ENCODE measurements around the gene TMEM161B.
"Not testable (repeated sequence)": the region's sequence is repeated elsewhere in the genome, so short reads cannot be mapped to it uniquely, and the experiment has no call there.

Gene TMEM161B

GRCh38 chr5:88250010-88250409 is 18.6 kb downstream of the TMEM161B start:
- TF ChIP-seq, protein P1, sequence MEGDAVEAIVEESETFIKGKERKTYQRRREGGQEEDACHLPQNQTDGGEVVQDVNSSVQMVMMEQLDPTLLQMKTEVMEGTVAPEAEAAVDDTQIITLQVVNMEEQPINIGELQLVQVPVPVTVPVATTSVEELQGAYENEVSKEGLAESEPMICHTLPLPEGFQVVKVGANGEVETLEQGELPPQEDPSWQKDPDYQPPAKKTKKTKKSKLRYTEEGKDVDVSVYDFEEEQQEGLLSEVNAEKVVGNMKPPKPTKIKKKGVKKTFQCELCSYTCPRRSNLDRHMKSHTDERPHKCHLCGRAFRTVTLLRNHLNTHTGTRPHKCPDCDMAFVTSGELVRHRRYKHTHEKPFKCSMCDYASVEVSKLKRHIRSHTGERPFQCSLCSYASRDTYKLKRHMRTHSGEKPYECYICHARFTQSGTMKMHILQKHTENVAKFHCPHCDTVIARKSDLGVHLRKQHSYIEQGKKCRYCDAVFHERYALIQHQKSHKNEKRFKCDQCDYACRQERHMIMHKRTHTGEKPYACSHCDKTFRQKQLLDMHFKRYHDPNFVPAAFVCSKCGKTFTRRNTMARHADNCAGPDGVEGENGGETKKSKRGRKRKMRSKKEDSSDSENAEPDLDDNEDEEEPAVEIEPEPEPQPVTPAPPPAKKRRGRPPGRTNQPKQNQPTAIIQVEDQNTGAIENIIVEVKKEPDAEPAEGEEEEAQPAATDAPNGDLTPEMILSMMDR (IDR thresholded peaks at IDR 0.05; ENCODE audit: control insufficient read depth, extremely low read depth, insufficient read depth): no peak
- H3K4me3 ChIP-seq (ENCODE audit: low read depth, low read length): no peak overlapping the region
- DNase-seq (ENCODE audit: low read depth): no peak

- DNase-seq (ENCODE audit: low read depth): no peak
- TF ChIP-seq, protein P1 (IDR thresholded peaks at IDR 0.05; ENCODE audit: control insufficient read depth, extremely low read depth, insufficient read depth): no peak
- no peak overlapping the region for H3K4me3 ChIP-seq (ENCODE audit: low read depth, low read length)
Measured at GRCh38 chr5:88248743-88249540, 19.7 kb downstream of the TMEM161B start.

DNA sequence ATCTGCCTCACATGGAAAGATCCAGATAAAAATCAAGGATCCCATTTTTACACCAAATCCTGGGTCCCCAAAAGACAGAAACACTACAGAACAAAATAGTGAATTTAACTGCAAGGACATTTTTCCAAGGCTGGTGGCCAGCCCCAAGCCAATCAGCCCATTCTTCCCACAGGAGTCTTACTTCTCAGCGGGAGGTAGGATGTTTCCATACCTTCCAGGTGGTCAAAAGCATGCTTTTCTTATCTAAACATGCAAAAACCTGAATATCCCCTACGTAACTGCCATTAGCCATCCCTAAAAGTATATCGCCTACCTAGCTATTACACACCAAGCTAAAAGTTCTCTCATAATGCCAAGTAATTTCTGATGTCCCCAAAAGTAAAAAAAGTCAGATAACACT is 20.6 kb downstream of the TMEM161B start:
- TF ChIP-seq, protein P1 (IDR thresholded peaks at IDR 0.05; ENCODE audit: control insufficient read depth, extremely low read depth, insufficient read depth): no peak
- no peak for DNase-seq (ENCODE audit: low read depth)
- H3K4me3 ChIP-seq (ENCODE audit: low read depth, low read length): no peak overlapping the region

GRCh38 chr5:88245893-88246244 is 22.8 kb downstream of the TMEM161B start:
- TF ChIP-seq, protein P1 (IDR thresholded peaks at IDR 0.05; ENCODE audit: control insufficient read depth, extremely low read depth, insufficient read depth): no peak
- peak overlapping the region; percentile 25; the same call in 1 of the 2 replicates for H3K4me3 ChIP-seq (ENCODE audit: low read depth, low read length)
- peak; percentile 50 for DNase-seq (ENCODE audit: low read depth)

DNA sequence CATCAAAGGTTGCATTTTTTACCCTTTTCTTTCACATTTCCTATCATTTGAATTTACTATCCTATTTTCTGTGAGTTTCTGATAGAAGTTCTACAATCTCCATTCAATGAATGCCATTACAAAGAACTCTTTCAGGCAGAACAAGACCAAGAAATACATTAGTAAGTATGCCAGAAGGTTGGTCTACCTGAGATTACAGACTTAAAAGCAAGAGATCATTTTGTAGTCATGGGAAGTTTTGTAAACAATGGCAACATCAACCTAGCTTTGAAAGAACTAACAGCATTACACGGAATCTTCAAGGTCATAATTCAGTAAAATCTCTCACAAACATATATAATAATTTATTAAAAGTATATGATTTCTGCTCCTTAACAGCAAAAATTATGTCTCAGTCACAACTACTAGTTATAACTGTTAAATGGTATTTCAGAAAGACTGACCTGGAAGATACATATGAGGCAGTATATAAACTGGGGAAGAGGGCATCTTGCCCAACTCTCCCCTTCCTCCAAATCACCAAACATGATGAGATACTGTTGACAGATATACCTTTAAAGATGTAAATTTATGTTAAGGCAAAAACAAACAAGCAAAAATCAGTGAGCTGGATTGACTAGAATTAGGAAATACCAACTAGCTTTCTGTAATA is 23.3 kb downstream of the TMEM161B start:
- TF ChIP-seq, protein P1 (IDR thresholded peaks at IDR 0.05; ENCODE audit: control insufficient read depth, extremely low read depth, insufficient read depth): no peak
- DNase-seq (ENCODE audit: low read depth): no peak
- peak overlapping the region; percentile 25; the same call in 1 of the 2 replicates for H3K4me3 ChIP-seq (ENCODE audit: low read depth, low read length)

DNA sequence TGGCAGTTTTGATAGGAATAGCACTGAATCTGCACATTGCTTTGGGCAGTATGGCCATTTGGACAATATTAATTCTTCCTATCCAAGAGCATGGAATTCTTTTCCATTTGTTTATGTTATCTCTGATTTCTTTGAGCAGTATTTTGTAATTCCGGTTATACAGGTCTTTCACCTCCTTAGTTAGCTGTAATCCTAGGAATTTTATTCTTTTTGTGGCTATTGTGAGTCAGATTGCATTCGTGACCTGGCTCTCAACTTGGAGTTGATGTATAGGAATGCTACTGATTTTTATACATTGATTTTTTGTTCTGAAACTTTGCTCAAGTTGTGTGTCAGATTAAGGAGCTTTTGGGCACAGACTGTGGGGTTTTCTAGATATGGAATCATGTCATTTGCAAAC is 24.0 kb downstream of the TMEM161B start:
- TF ChIP-seq, protein P1 (IDR thresholded peaks at IDR 0.05; ENCODE audit: control insufficient read depth, extremely low read depth, insufficient read depth): no peak
- peak overlapping the region; percentile 13; the same call in 1 of the 2 replicates for H3K4me3 ChIP-seq (ENCODE audit: low read depth, low read length)
- DNase-seq (ENCODE audit: low read depth): no peak

DNA sequence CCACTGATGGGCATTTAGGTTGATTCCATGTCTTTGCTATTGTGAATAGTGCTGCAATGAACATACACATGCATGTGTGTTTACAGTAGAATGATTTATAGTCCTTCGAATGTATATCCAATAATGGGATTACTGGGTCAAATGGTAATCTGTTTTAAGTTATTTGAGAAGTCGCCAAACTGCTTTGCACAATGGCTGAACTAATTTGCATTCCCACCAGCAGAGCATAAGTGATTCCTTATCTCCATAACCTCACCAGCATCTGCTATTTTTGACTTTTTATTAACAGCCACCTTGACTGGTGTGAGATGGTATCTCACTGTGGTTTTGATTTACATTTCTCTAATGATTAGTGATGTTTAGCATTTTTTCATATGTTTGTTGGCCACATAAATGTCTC is 25.2 kb downstream of the TMEM161B start:
- H3K4me3 ChIP-seq (ENCODE audit: low read depth, low read length): not testable (repeated sequence)
- DNase-seq (ENCODE audit: low read depth): peak; percentile 70

All from LNCaP clone FGC (cell line).